B cell (primary cell): Measurements from ENCODE around the gene AVEN. TPM values are rescaled to one million over a fixed set of nuclear protein-coding genes. Genes with fewer than 3 reads are reported as not detected.
"Not testable (repeated sequence)": the region's sequence is repeated elsewhere in the genome, so short reads cannot be mapped to it uniquely, and the experiment has no call there.

Experiments used
- ATAC-seq: fragments of 200-7000 bp; cut with Tn5 transposase; one replicate; pipeline ENCODE4 v1.10.0; 2021; ENCODE audit warnings: low read depth, mild to moderate bottlenecking, moderate number of reproducible peaks, moderate library complexity
- CTCF ChIA-PET: fragments of 350-600 bp; sonication (Branson Sonifier 250); formaldehyde crosslinking; loops from one replicate; lab custom pipeline; 2021; ENCODE audit warnings: antibody characterized with exemption, inconsistent platforms; lab: Charles Lee
- POLR2A ChIA-PET: fragments of 350-600 bp; sonication (Branson Sonifier 250); formaldehyde crosslinking; loops from one replicate; lab custom pipeline; 2021; ENCODE audit warnings: antibody characterized with exemption; lab: Charles Lee
- DNase-seq: peaks from one replicate; pipeline ENCODE4 v3.0.0; 2013
- H2AFZ ChIP-seq: 2 replicates; pipeline ENCODE4 v1.6.1; 2012; ENCODE audit warnings: mild to moderate bottlenecking, low read depth, low read length; ENCODE audit not compliant: insufficient read depth, poor library complexity, severe bottlenecking
- H3K27ac ChIP-seq, 2 donors: 1 replicate in 1 of 2; 2 replicates in 1 of 2; pipeline ENCODE4 v1.5.1; 2012 to 2013; ENCODE audit warnings: low read length in 2 of 2, mild to moderate bottlenecking in 2 of 2, moderate library complexity in 1 of 2
- H3K27me3 ChIP-seq, 4 experiments: fragments of 200-600 bp in 1 of 4; sonication (generic) in 1 of 4; replicated peaks in 1 of 4; 1 replicate in 2 of 4; 2 replicates in 2 of 4; pipeline versions ENCODE4 v1.6.1 to v1.7.0; 2013 to 2016; ENCODE audit warnings: low read length in 3 of 4, mild to moderate bottlenecking in 2 of 4, mixed read lengths in 1 of 4, moderate library complexity in 1 of 4; ENCODE audit not compliant: insufficient read depth in 4 of 4, control insufficient read depth in 3 of 4; ENCODE audit errors: control extremely low read depth in 1 of 4
- H3K36me3 ChIP-seq, 2 experiments: replicated peaks in 1 of 2; 1 replicate in 1 of 2; 2 replicates in 1 of 2; pipeline versions ENCODE4 v1.6.1 to v1.7.1; 2013; ENCODE audit warnings: low read length in 1 of 2; ENCODE audit not compliant: insufficient read depth in 2 of 2, control insufficient read depth in 1 of 2; ENCODE audit errors: control extremely low read depth in 1 of 2, extremely low read depth in 1 of 2
- H3K4me1 ChIP-seq, 2 donors: fragments of 200-600 bp in 1 of 2; sonication (generic) in 1 of 2; 1 replicate in 1 of 2; 2 replicates in 1 of 2; pipeline versions ENCODE4 v1.5.1 to v1.6.1; 2013 to 2017; ENCODE audit warnings: low read length in 2 of 2; ENCODE audit not compliant: control insufficient read depth in 2 of 2, insufficient read depth in 2 of 2
- H3K4me2 ChIP-seq: replicated peaks from 2 replicates; pipeline ENCODE3; 2012; ENCODE audit warnings: mild to moderate bottlenecking, low read depth, low read length; ENCODE audit not compliant: poor library complexity, severe bottlenecking
- H3K4me3 ChIP-seq, 5 experiments: fragments of 200-600 bp in 1 of 5; sonication (generic) in 1 of 5; 1 replicate in 3 of 5; 2 replicates in 2 of 5; pipeline versions ENCODE4 v1.5.1 to v1.7.0; 2011 to 2016; ENCODE audit warnings: low read length in 4 of 5, mild to moderate bottlenecking in 4 of 5, low read depth in 2 of 5, control low read depth in 1 of 5, moderate library complexity in 1 of 5; ENCODE audit not compliant: insufficient read depth in 1 of 5; ENCODE audit errors: control extremely low read depth in 1 of 5, extremely low read depth in 1 of 5
- H3K79me2 ChIP-seq: fragments of 200-600 bp; sonication (generic); one replicate; pipeline ENCODE4 v1.6.0; 2016; ENCODE audit warnings: low read length; ENCODE audit not compliant: control insufficient read depth, insufficient read depth
- H3K9ac ChIP-seq: fragments of 200-600 bp; sonication (generic); 2 replicates; pipeline ENCODE4 v1.6.1; 2017; ENCODE audit warnings: mild to moderate bottlenecking, low read length, moderate library complexity
- H3K9me3 ChIP-seq, 3 donors: one replicate each; pipeline versions ENCODE4 v1.6.1 to v1.7.1; 2013; ENCODE audit warnings: low read length in 2 of 3; ENCODE audit not compliant: control insufficient read depth in 2 of 3, insufficient read depth in 1 of 3; ENCODE audit errors: control extremely low read depth in 1 of 3
- H4K20me1 ChIP-seq: 2 replicates; pipeline ENCODE4 v1.6.0; 2012; ENCODE audit warnings: mild to moderate bottlenecking, low read length; ENCODE audit not compliant: insufficient read depth, control insufficient read depth, poor library complexity, severe bottlenecking
- H3K27ac Mint-ChIP-seq: one replicate; pipeline ENCODE4 v1.8.0; 2021; ENCODE audit warnings: mixed read lengths
- H3K27me3 Mint-ChIP-seq: one replicate; pipeline ENCODE4 v1.8.0; 2021; ENCODE audit warnings: mixed read lengths
- H3K4me1 Mint-ChIP-seq: one replicate; pipeline ENCODE4 v1.8.0; 2021; ENCODE audit warnings: mixed read lengths
- H3K4me3 Mint-ChIP-seq: one replicate; pipeline ENCODE4 v1.8.0; 2021; ENCODE audit warnings: mixed read lengths
- H3K9me3 Mint-ChIP-seq: one replicate; pipeline ENCODE4 v1.8.0; 2022; ENCODE audit warnings: mixed read lengths; ENCODE audit not compliant: insufficient read depth
- EZH2 ChIP-seq: IDR thresholded peaks from 2 replicates; pipeline ENCODE4 v1.6.1; 2012; ENCODE audit warnings: borderline replicate concordance, low read depth, mild to moderate bottlenecking, moderate library complexity, low read length; ENCODE audit not compliant: insufficient read depth, poor library complexity, severe bottlenecking
- WGBS: methylation state at CpG from one replicate; pipeline ENCODE4 v1.1.5; 2013; ENCODE audit warnings: missing lambda C conversion rate; ENCODE audit not compliant: insufficient coverage; 5-methylcytosine and 5-hydroxymethylcytosine counted together
- intact Hi-C: fragments of 100-400 bp; cut with micrococcal nuclease; formaldehyde crosslinking; loops from one replicate; pipeline ENCODE4 v1.10.0; 2022
- polyA plus RNA-seq: library from polyadenylated mRNA; depleted of rRNA; stranded (reverse); fragments of >200 nt; gene quantifications from 2 replicates; pipeline ENCODE4 v1.2.3, GENCODE V29; 2012
- total RNA-seq, 2 donors: library from RNA; stranded (reverse); fragments of 120-200 nt in 1 of 2; gene quantifications; 1 replicate in 1 of 2; 2 replicates in 1 of 2; pipeline versions ENCODE4 v1.2.3 to v1.2.4, GENCODE V29; 2013 to 2022
- TF ChIP-seq, protein P1 (sequence below): fragments of 200-600 bp; IDR thresholded peaks from one replicate; pipeline ENCODE4 v1.8.0; 2022; ENCODE audit warnings: antibody characterized with exemption, mild to moderate bottlenecking

AVEN gene
- total and polyA plus RNA-seq, 2 donors (not counting 1 experiment from before 2014, with no cell fraction given) = 1.8 to 8.2 TPM

GRCh38 chr15:34001536-34001935 is 37.5 kb downstream of the AVEN start:
- CTCF ChIA-PET = no interaction called here

GRCh38 chr15:33995666-33996065 is 43.3 kb downstream of the AVEN start:
- H3K36me3 ChIP-seq, H3K4me1 ChIP-seq, H3K79me2 ChIP-seq, H3K9me3 ChIP-seq, H3K4me3 Mint-ChIP-seq, H2AFZ ChIP-seq, H3K9me3 Mint-ChIP-seq, CTCF ChIA-PET, DNase-seq, H4K20me1 ChIP-seq, H3K4me1 Mint-ChIP-seq, H3K4me2 ChIP-seq, H3K27ac Mint-ChIP-seq, H3K4me3 ChIP-seq, POLR2A ChIA-PET, ATAC-seq, H3K9ac ChIP-seq, intact Hi-C loops, H3K27me3 Mint-ChIP-seq, H3K27ac ChIP-seq, H3K27me3 ChIP-seq: not testable (repeated sequence)
- 97% methylated on average over 10 of the region's 10 CpGs for WGBS

More at GRCh38 chr15:34001536-34001935, 37.5 kb downstream of the AVEN start:
- no peak overlapping the region for H3K9ac ChIP-seq
- intact Hi-C loops = no loop called here
- H3K36me3 ChIP-seq = no peaks in the 10 kb centered on the region
- no peak overlapping the region for H3K4me3 Mint-ChIP-seq
- no peaks in the 10 kb centered on the region for H3K9me3 Mint-ChIP-seq
- TF ChIP-seq EZH2 = no peak
- TF ChIP-seq, protein P1, sequence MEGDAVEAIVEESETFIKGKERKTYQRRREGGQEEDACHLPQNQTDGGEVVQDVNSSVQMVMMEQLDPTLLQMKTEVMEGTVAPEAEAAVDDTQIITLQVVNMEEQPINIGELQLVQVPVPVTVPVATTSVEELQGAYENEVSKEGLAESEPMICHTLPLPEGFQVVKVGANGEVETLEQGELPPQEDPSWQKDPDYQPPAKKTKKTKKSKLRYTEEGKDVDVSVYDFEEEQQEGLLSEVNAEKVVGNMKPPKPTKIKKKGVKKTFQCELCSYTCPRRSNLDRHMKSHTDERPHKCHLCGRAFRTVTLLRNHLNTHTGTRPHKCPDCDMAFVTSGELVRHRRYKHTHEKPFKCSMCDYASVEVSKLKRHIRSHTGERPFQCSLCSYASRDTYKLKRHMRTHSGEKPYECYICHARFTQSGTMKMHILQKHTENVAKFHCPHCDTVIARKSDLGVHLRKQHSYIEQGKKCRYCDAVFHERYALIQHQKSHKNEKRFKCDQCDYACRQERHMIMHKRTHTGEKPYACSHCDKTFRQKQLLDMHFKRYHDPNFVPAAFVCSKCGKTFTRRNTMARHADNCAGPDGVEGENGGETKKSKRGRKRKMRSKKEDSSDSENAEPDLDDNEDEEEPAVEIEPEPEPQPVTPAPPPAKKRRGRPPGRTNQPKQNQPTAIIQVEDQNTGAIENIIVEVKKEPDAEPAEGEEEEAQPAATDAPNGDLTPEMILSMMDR = no peak
- no peak overlapping the region for H3K4me3 ChIP-seq
- POLR2A ChIA-PET = no interaction called here
- H3K4me1 Mint-ChIP-seq = no peaks in the 10 kb centered on the region
- no peak for DNase-seq
- H3K27ac ChIP-seq = no peak overlapping the region
- no peaks in the 10 kb centered on the region for H3K9me3 ChIP-seq
- no peaks in the 10 kb centered on the region for H3K79me2 ChIP-seq
- H3K27me3 Mint-ChIP-seq = no peaks in the 10 kb centered on the region
- no CpG with 5 or more reads among the region's 3 CpGs for WGBS
- H3K4me2 ChIP-seq = no peak overlapping the region
- H2AFZ ChIP-seq = no peak overlapping the region
- no peaks in the 10 kb centered on the region for H3K27me3 ChIP-seq
- H4K20me1 ChIP-seq = no peaks in the 10 kb centered on the region
- no peaks in the 10 kb centered on the region for H3K4me1 ChIP-seq
- H3K27ac Mint-ChIP-seq = no peak overlapping the region
- no peak for ATAC-seq
